Suprapubic skin (tissue), 4 donors: ENCODE data around the gene KLHL29. TPM values are rescaled to one million over a fixed set of nuclear protein-coding genes. Genes with fewer than 3 reads are reported as not detected.
"Not testable (repeated sequence)": the region's sequence is repeated elsewhere in the genome, so short reads cannot be mapped to it uniquely, and the experiment has no call there.

Experiments used
- DNase-seq, 2 donors: peaks; one replicate each; pipeline ENCODE4 v3.0.0-alpha.2; 2019; ENCODE audit warnings: low spot score in 2 of 2
- H3K27ac ChIP-seq: fragments of 200-600 bp; sonication (generic); one replicate; pipeline ENCODE4 v1.5.1; 2019
- H3K27me3 ChIP-seq: fragments of 200-600 bp; sonication (generic); one replicate; pipeline ENCODE4 v1.5.1; 2019
- H3K36me3 ChIP-seq: fragments of 200-600 bp; sonication (generic); one replicate; pipeline ENCODE4 v1.5.1; 2019
- H3K4me1 ChIP-seq: fragments of 200-600 bp; sonication (generic); one replicate; pipeline ENCODE4 v1.5.1; 2019
- H3K4me3 ChIP-seq: fragments of 200-600 bp; sonication (generic); one replicate; pipeline ENCODE4 v1.5.1; 2019; ENCODE audit warnings: mild to moderate bottlenecking
- H3K9me3 ChIP-seq: fragments of 200-600 bp; sonication (generic); one replicate; pipeline ENCODE4 v1.5.1; 2019
- EP300 ChIP-seq: sonication (generic); formaldehyde crosslinking; IDR thresholded peaks from one replicate; pipeline ENCODE4 v1.6.1; 2017; ENCODE audit warnings: antibody characterized with exemption
- POLR2A ChIP-seq, 2 donors: fragments of 450-650 bp; IDR thresholded peaks; one replicate each; pipeline ENCODE4 v1.6.1; 2017; ENCODE audit warnings: antibody characterized with exemption in 2 of 2, mild to moderate bottlenecking in 2 of 2, moderate library complexity in 2 of 2
- POLR2AphosphoS5 ChIP-seq, 3 donors: sonication (generic); formaldehyde crosslinking; IDR thresholded peaks; one replicate each; pipeline ENCODE4 v1.6.1; 2017; ENCODE audit warnings: antibody characterized with exemption in 3 of 3
- WGBS: methylation state at CpG from one replicate; pipeline ENCODE4 v1.1.5; 2018; 5-methylcytosine and 5-hydroxymethylcytosine counted together
- total RNA-seq, 4 donors: library from RNA; depleted of rRNA; stranded (reverse); fragments of >200 nt; gene quantifications; one replicate each; pipeline ENCODE4 v1.1.0, GENCODE V29; 2016
- TF ChIP-seq, protein P1 (sequence below), 2 donors: fragments of 200-600 bp in 1 of 2; fragments of 450-650 bp in 1 of 2; sonication (generic) in 1 of 2; IDR thresholded peaks; one replicate each; pipeline ENCODE4 v1.5.1; 2016 to 2019; ENCODE audit warnings: antibody characterized with exemption in 2 of 2, mild to moderate bottlenecking in 1 of 2, moderate library complexity in 1 of 2

KLHL29 gene
- total RNA-seq, 4 donors from 2014 or later, result 17.1 to 30.8 (median 20.7) TPM

DNA sequence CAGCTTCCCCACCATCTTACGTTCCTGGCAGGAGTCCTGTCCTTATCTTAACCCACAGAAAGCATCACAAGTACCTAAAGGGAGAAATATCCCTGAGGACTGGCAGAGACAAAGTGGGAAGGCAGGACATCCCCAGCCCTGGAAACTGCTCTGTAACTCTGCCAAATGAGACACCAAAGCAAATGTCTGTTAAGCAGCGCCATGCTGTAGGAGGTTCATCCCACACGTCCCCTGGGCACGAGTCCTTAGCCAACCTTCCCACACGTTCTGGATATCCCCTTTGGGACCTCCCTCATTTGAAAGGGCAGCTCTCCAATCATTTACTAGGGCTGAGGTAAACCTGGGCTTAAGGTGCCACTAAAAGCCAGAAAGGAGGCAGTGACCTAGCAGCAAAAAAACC is 334.7 kb downstream of the KLHL29 start:
- H3K27ac ChIP-seq, result no peak overlapping the region
- H3K36me3 ChIP-seq, result peaks cover 15% of the 10 kb centered on the region
- peaks cover 8% of the 10 kb centered on the region for H3K4me1 ChIP-seq
- H3K4me3 ChIP-seq, result no peak overlapping the region
- DNase-seq, result no peak
- 48% methylated on average over 5 of the region's 5 CpGs for WGBS
- H3K27me3 ChIP-seq, result no peaks in the 10 kb centered on the region
- TF ChIP-seq, protein P1, sequence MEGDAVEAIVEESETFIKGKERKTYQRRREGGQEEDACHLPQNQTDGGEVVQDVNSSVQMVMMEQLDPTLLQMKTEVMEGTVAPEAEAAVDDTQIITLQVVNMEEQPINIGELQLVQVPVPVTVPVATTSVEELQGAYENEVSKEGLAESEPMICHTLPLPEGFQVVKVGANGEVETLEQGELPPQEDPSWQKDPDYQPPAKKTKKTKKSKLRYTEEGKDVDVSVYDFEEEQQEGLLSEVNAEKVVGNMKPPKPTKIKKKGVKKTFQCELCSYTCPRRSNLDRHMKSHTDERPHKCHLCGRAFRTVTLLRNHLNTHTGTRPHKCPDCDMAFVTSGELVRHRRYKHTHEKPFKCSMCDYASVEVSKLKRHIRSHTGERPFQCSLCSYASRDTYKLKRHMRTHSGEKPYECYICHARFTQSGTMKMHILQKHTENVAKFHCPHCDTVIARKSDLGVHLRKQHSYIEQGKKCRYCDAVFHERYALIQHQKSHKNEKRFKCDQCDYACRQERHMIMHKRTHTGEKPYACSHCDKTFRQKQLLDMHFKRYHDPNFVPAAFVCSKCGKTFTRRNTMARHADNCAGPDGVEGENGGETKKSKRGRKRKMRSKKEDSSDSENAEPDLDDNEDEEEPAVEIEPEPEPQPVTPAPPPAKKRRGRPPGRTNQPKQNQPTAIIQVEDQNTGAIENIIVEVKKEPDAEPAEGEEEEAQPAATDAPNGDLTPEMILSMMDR (IDR thresholded peaks at IDR 0.05), result no peak
- no peak for TF ChIP-seq POLR2A (IDR thresholded peaks at IDR 0.05)
- no peak for TF ChIP-seq EP300
- TF ChIP-seq POLR2AphosphoS5 (IDR thresholded peaks at IDR 0.05), result no peak
- H3K9me3 ChIP-seq, result peaks cover 4% of the 10 kb centered on the region

DNA sequence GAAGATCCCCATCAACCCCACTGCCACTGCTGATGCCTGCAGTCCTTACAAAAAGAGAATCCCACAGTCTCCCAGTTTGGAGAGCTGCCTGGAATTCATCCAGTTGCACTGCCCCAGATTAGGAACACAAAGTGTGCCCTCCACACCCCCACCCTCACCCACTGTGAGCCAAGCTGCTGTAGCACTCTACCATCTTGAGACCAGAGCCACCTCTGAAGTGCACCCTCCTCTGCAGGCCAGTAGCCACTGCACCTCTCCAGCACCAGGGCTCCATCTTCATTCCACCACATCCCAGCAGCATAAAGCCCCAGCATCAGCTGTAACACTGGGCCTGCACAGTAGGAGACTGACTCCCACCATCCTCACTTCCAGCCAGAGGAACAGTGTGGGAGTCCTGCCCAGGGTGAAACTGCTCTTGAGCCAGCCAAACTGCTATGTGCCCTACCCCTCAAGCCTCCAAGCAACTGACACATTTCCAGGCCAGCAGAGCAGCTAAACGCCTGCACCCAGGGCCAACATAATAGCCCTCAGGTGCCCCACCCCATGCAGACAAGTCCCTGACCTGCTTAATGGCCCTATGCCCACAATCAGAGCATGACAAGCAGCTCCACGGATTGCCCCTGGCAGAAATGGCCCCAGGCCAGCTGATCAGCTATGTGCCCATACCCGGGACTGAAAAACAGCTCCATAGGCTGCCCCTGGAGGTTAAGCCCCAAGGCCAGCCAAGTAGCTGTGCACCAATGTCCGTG is 335.9 kb downstream of the KLHL29 start:
- no peaks in the 10 kb centered on the region for H3K27me3 ChIP-seq

GRCh38 chr2:23721454-23721826 is 336.5 kb downstream of the KLHL29 start:
- peaks cover 4% of the 10 kb centered on the region for H3K9me3 ChIP-seq
- no peak for DNase-seq
- H3K36me3 ChIP-seq, result peaks cover 27% of the 10 kb centered on the region
- H3K27ac ChIP-seq, result no peak overlapping the region
- H3K4me3 ChIP-seq, result no peak overlapping the region
- no peak for TF ChIP-seq POLR2AphosphoS5 (IDR thresholded peaks at IDR 0.05)
- TF ChIP-seq POLR2A (IDR thresholded peaks at IDR 0.05), result no peak
- TF ChIP-seq EP300, result no peak
- TF ChIP-seq, protein P1 (IDR thresholded peaks at IDR 0.05), result no peak
- H3K27me3 ChIP-seq, result no peaks in the 10 kb centered on the region
- WGBS, result no CpG with 5 or more reads among the region's 2 CpGs
- H3K4me1 ChIP-seq, result peaks cover 8% of the 10 kb centered on the region

More for the DNA sequence above, 335.9 kb downstream of the KLHL29 start:
- 68% methylated on average over 3 of the region's 4 CpGs for WGBS
- H3K4me3 ChIP-seq, result no peak overlapping the region
- peaks cover 23% of the 10 kb centered on the region for H3K36me3 ChIP-seq
- no peak for TF ChIP-seq EP300
- no peak for TF ChIP-seq POLR2A (IDR thresholded peaks at IDR 0.05)
- H3K9me3 ChIP-seq, result peaks cover 4% of the 10 kb centered on the region
- peaks cover 8% of the 10 kb centered on the region for H3K4me1 ChIP-seq
- no peak for DNase-seq
- H3K27ac ChIP-seq, result no peak overlapping the region

DNA sequence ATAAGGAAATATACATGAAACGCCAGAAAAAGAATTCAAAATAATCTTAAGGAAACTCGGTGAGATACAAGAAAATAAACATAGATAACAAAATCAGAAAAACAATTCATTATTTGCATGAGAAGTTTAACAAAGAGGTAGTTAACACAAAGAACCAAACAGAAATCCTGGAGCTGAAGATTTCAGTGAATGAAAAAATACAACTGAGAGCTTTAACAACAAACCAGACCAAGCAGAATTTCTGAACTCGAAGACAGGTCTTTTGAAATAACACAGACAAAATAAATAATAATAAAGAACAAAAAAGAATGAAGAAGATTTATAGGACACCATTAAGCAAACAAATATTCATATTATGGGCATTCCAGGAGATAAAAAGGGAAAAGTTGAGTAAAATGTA is 337.3 kb downstream of the KLHL29 start:
- H3K27ac ChIP-seq, result no peak overlapping the region
- TF ChIP-seq POLR2A (IDR thresholded peaks at IDR 0.05), result no peak
- no peak for TF ChIP-seq EP300
- TF ChIP-seq, protein P1 (IDR thresholded peaks at IDR 0.05), result no peak
- TF ChIP-seq POLR2AphosphoS5 (IDR thresholded peaks at IDR 0.05), result no peak
- no peaks in the 10 kb centered on the region for H3K27me3 ChIP-seq
- WGBS, result 96% methylated on average over 3 of the region's 3 CpGs
- peaks cover 8% of the 10 kb centered on the region for H3K4me1 ChIP-seq
- H3K9me3 ChIP-seq, result peaks cover 4% of the 10 kb centered on the region
- no peak for DNase-seq
- peaks cover 30% of the 10 kb centered on the region for H3K36me3 ChIP-seq
- H3K4me3 ChIP-seq, result no peak overlapping the region

- WGBS, result 91% methylated on average over 3 of the region's 3 CpGs
- H3K9me3 ChIP-seq, H3K27me3 ChIP-seq, DNase-seq, H3K27ac ChIP-seq, H3K4me3 ChIP-seq, H3K4me1 ChIP-seq: not testable (repeated sequence)
- H3K36me3 ChIP-seq, result peaks cover 30% of the 10 kb centered on the region
Measured at GRCh38 chr2:23723029-23723428, 338.1 kb downstream of the KLHL29 start.

DNA sequence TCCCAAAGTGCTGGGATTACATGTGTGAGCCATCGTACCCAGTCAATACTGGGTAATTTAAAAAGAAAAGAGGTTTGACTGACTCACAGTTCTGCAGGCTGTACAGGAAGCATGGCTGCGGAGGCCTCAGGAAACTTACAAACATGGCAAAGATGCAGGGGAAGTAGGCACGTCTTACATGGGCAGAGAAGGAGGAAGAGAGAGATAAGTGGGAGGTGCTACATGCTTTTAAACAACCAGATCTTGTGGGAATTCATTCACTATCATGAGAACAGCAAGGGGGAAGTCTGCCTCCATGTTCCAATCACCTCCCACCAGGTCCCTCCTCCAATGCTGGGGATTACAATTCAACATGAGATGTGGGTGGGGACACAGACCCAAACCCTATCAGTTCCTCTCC is 349.4 kb downstream of the KLHL29 start:
- DNase-seq, result no peak
- Histone ChIP-seq H3K27ac (no peak overlapping the region), H3K4me1 (no peaks in the 10 kb centered on the region), H3K4me3 (no peak overlapping the region), H3K9me3 (no peaks in the 10 kb centered on the region), H3K27me3 (no peaks in the 10 kb centered on the region), H3K36me3 (peaks cover 11% of the 10 kb centered on the region)
- 74% methylated on average over 3 of the region's 3 CpGs for WGBS
- TF ChIP-seq EP300 (no peak), POLR2AphosphoS5 (IDR thresholded peaks at IDR 0.05) (no peak), POLR2A (IDR thresholded peaks at IDR 0.05) (no peak)
- TF ChIP-seq, protein P1 (IDR thresholded peaks at IDR 0.05), result no peak

- DNase-seq, H3K9me3 ChIP-seq, H3K27ac ChIP-seq, H3K4me3 ChIP-seq, H3K27me3 ChIP-seq, H3K4me1 ChIP-seq: not testable (repeated sequence)
- 98% methylated on average over 8 of the region's 9 CpGs for WGBS
- peaks cover 11% of the 10 kb centered on the region for H3K36me3 ChIP-seq
Measured at GRCh38 chr2:23736783-23737182, 351.8 kb downstream of the KLHL29 start.
